Astrocyte (in vitro differentiated cells and primary cell): ENCODE data around the gene ACOD1. TPM values are rescaled to one million over a fixed set of nuclear protein-coding genes. Genes with fewer than 3 reads are reported as not detected.
A peak's percentile ranks its signal among the peaks of the same experiment; 100 is the strongest.

ENCODE experiments used
- DNase-seq: peaks from one replicate; pipeline ENCODE4 v3.0.0-alpha.2; 2010; ENCODE audit warnings: low read depth
- FAIRE-seq: peaks from 2 replicates; lab custom pipeline; 2011; peaks lifted over from hg19 to GRCh38; lab: Jason Lieb, UNC
- H2AFZ ChIP-seq: 2 replicates; pipeline ENCODE4 v1.6.0; 2012; ENCODE audit warnings: low read depth, low read length, inconsistent platforms
- H3K27ac ChIP-seq: 2 replicates; pipeline ENCODE4 v1.5.1; 2011; ENCODE audit warnings: low read depth, low read length, inconsistent platforms
- H3K27me3 ChIP-seq: 2 replicates; pipeline ENCODE4 v1.6.0; 2011; ENCODE audit warnings: low read length, inconsistent platforms; ENCODE audit not compliant: insufficient read depth
- H3K36me3 ChIP-seq: 2 replicates; pipeline ENCODE4 v1.5.1; 2011; ENCODE audit warnings: low read length, inconsistent platforms; ENCODE audit not compliant: insufficient read depth
- H3K4me1 ChIP-seq: 2 replicates; pipeline ENCODE4 v1.5.1; 2011; ENCODE audit warnings: low read length, inconsistent platforms; ENCODE audit not compliant: insufficient read depth
- H3K4me2 ChIP-seq: 2 replicates; pipeline ENCODE4 v1.6.0; 2012; ENCODE audit warnings: low read length, inconsistent platforms
- H3K4me3 ChIP-seq: 2 replicates; pipeline ENCODE4 v1.5.1; 2011; ENCODE audit warnings: low read depth, mild to moderate bottlenecking, low read length, inconsistent platforms; ENCODE audit not compliant: insufficient read depth
- H3K79me2 ChIP-seq: 2 replicates; pipeline ENCODE4 v1.6.0; 2012; ENCODE audit warnings: mild to moderate bottlenecking, low read length, inconsistent platforms; ENCODE audit not compliant: insufficient read depth
- H3K9ac ChIP-seq: 2 replicates; pipeline ENCODE4 v1.6.0; 2012; ENCODE audit warnings: mild to moderate bottlenecking, low read length, inconsistent platforms
- H3K9me3 ChIP-seq: 2 replicates; pipeline ENCODE4 v1.5.1; 2012; ENCODE audit warnings: low read depth, mild to moderate bottlenecking, low read length, inconsistent platforms; ENCODE audit not compliant: insufficient read depth
- H4K20me1 ChIP-seq: 2 replicates; pipeline ENCODE4 v1.6.0; 2012; ENCODE audit warnings: low read length, inconsistent platforms; ENCODE audit not compliant: insufficient read depth
- H3K27ac Mint-ChIP-seq: one replicate; pipeline ENCODE4 v1.8.0; 2021; ENCODE audit warnings: mild to moderate bottlenecking, mixed read lengths; ENCODE audit not compliant: unreplicated experiment
- H3K27me3 Mint-ChIP-seq: one replicate; pipeline ENCODE4 v1.8.0; 2021; ENCODE audit warnings: low read depth, mixed read lengths; ENCODE audit not compliant: unreplicated experiment
- H3K36me3 Mint-ChIP-seq: one replicate; pipeline ENCODE4 v1.8.0; 2021; ENCODE audit warnings: low read depth, mixed read lengths; ENCODE audit not compliant: unreplicated experiment
- H3K4me1 Mint-ChIP-seq: one replicate; pipeline ENCODE4 v1.8.0; 2021; ENCODE audit warnings: low read depth, mixed read lengths; ENCODE audit not compliant: unreplicated experiment
- H3K4me3 Mint-ChIP-seq: one replicate; pipeline ENCODE4 v1.8.0; 2021; ENCODE audit warnings: mild to moderate bottlenecking, moderate library complexity, mixed read lengths; ENCODE audit not compliant: unreplicated experiment
- H3K9me3 Mint-ChIP-seq: one replicate; pipeline ENCODE4 v1.8.0; 2021; ENCODE audit warnings: mild to moderate bottlenecking, mixed read lengths; ENCODE audit not compliant: unreplicated experiment
- EZH2 ChIP-seq: IDR thresholded peaks from 2 replicates; pipeline ENCODE4 v1.6.1; 2012; ENCODE audit warnings: mild to moderate bottlenecking, low read length, inconsistent platforms; ENCODE audit not compliant: insufficient read depth
- total RNA-seq: library from RNA; stranded (reverse); gene quantifications from 2 replicates; pipeline ENCODE4 v1.2.1, GENCODE V29; 2021
- TF ChIP-seq, protein P1 (sequence below): IDR thresholded peaks from 2 replicates; pipeline ENCODE4 v1.5.1; 2011; ENCODE audit warnings: low read depth, mild to moderate bottlenecking, inconsistent platforms, low read length, moderate library complexity; ENCODE audit not compliant: insufficient read depth

The ACOD1 gene
- total RNA-seq, 1 donor from 2014 or later: not detected

DNA sequence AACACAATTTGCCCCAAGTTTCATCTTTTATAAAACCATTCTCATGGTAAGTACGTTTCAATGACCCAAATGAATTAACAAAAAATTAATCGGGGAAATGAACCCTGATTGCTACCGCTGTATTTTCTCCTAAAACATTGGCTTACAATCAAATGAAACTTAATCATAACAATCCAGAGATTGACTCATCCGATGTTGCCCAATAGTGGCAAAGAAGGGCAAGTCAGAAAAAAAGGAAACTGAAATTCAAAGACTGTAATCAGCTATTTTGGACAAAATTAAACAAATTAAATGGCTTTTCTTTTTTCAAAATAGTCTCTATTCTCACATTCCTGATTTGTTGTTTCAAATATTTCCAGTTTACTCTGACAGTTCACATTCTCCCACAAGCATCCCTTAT lies 3.9 kb upstream of the ACOD1 start:
- DNase-seq (peak; percentile 56), FAIRE-seq (peak; percentile 45)
- no peak overlapping the region for H3K4me2 ChIP-seq
- no peaks in the 10 kb centered on the region for H3K9me3 Mint-ChIP-seq
- H3K4me1 ChIP-seq: no peaks in the 10 kb centered on the region
- no peaks in the 10 kb centered on the region for H3K36me3 ChIP-seq
- H3K4me1 Mint-ChIP-seq: peaks cover under 1% of the 10 kb centered on the region
- H3K27ac Mint-ChIP-seq: no peak overlapping the region
- H3K9ac ChIP-seq: no peak overlapping the region
- no peaks in the 10 kb centered on the region for H3K27me3 ChIP-seq
- no peak overlapping the region for H3K4me3 Mint-ChIP-seq
- H3K27ac ChIP-seq: no peak overlapping the region
- no peaks in the 10 kb centered on the region for H4K20me1 ChIP-seq
- no peaks in the 10 kb centered on the region for H3K36me3 Mint-ChIP-seq
- H3K9me3 ChIP-seq: no peaks in the 10 kb centered on the region
- H3K79me2 ChIP-seq: no peaks in the 10 kb centered on the region
- H2AFZ ChIP-seq: no peak overlapping the region
- H3K4me3 ChIP-seq: no peak overlapping the region
- TF ChIP-seq EZH2: no peak
- TF ChIP-seq, protein P1, sequence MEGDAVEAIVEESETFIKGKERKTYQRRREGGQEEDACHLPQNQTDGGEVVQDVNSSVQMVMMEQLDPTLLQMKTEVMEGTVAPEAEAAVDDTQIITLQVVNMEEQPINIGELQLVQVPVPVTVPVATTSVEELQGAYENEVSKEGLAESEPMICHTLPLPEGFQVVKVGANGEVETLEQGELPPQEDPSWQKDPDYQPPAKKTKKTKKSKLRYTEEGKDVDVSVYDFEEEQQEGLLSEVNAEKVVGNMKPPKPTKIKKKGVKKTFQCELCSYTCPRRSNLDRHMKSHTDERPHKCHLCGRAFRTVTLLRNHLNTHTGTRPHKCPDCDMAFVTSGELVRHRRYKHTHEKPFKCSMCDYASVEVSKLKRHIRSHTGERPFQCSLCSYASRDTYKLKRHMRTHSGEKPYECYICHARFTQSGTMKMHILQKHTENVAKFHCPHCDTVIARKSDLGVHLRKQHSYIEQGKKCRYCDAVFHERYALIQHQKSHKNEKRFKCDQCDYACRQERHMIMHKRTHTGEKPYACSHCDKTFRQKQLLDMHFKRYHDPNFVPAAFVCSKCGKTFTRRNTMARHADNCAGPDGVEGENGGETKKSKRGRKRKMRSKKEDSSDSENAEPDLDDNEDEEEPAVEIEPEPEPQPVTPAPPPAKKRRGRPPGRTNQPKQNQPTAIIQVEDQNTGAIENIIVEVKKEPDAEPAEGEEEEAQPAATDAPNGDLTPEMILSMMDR: no peak
- no peaks in the 10 kb centered on the region for H3K27me3 Mint-ChIP-seq

DNA sequence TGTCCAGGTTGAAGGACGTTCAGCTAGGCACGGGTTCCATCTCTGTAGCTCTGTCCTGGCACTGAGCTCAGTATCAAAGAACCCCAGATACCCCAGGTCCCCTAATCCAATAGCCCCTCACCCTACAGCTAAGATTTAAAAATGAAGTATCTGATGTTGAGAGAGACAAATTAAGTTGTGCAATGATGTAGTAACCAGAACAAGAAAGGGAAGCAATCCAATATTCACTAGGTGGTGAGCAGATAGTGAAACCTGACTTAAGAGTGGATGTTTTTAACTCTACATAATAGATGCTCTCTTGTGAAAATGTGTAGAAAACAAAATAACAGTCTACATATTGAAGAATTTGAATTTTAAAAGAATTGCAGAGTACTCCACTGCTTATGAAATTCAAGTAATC lies 1.8 kb downstream of the ACOD1 start:
- no peak overlapping the region for H3K4me3 ChIP-seq
- FAIRE-seq: no peak
- H3K36me3 ChIP-seq: no peaks in the 10 kb centered on the region
- no peak overlapping the region for H2AFZ ChIP-seq
- peaks cover 3% of the 10 kb centered on the region for H3K27me3 Mint-ChIP-seq
- H4K20me1 ChIP-seq: no peaks in the 10 kb centered on the region
- no peak overlapping the region for H3K4me3 Mint-ChIP-seq
- DNase-seq: no peak
- no peaks in the 10 kb centered on the region for H3K36me3 Mint-ChIP-seq
- no peaks in the 10 kb centered on the region for H3K4me1 ChIP-seq
- H3K79me2 ChIP-seq: no peaks in the 10 kb centered on the region
- no peaks in the 10 kb centered on the region for H3K9me3 ChIP-seq
- peaks cover 2% of the 10 kb centered on the region for H3K27me3 ChIP-seq
- TF ChIP-seq, protein P1: no peak
- TF ChIP-seq EZH2: no peak
- H3K9me3 Mint-ChIP-seq: no peaks in the 10 kb centered on the region
- H3K4me2 ChIP-seq: no peak overlapping the region
- no peaks in the 10 kb centered on the region for H3K4me1 Mint-ChIP-seq
- H3K27ac Mint-ChIP-seq: no peak overlapping the region
- no peak overlapping the region for H3K9ac ChIP-seq
- no peak overlapping the region for H3K27ac ChIP-seq

DNA sequence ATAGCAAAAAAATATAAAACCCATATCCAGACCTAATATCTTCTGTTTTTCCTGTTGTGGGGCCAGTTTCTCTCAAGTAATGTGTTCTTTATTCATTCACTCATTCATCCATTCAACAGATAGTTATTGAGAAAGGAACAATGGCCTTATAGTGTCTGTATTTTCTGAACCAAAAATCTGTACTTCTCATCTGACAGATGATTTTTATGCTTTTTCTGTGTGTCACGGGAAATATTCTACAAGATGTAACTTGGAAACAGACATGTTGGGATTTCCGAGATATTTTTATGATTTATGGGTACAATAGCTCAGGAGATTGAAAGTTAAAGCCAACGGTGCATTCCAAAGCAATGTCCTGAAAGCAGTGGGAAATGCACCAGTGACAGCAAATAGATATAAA lies 5.7 kb downstream of the ACOD1 start:
- FAIRE-seq (no peak), DNase-seq (no peak)
- Histone ChIP-seq H3K27ac (no peak overlapping the region), H4K20me1 (no peaks in the 10 kb centered on the region), H3K4me3 (no peak overlapping the region), H3K36me3 (no peaks in the 10 kb centered on the region), H3K27me3 (peaks cover 2% of the 10 kb centered on the region), H3K4me2 (no peak overlapping the region), H2AFZ (no peak overlapping the region), H3K4me1 (no peaks in the 10 kb centered on the region), H3K79me2 (no peaks in the 10 kb centered on the region), H3K9ac (no peak overlapping the region), H3K9me3 (peaks cover 3% of the 10 kb centered on the region)
- TF ChIP-seq, protein P1: no peak
- Mint-ChIP-seq H3K27ac (no peak overlapping the region), H3K27me3 (peaks cover 3% of the 10 kb centered on the region), H3K9me3 (peaks cover 3% of the 10 kb centered on the region), H3K36me3 (no peaks in the 10 kb centered on the region), H3K4me3 (no peak overlapping the region), H3K4me1 (no peaks in the 10 kb centered on the region)
